Measurements from ENCODE around the gene THSD4. TPM values are rescaled to one million over a fixed set of nuclear protein-coding genes. Genes with fewer than 3 reads are reported as not detected.

THSD4 gene
- total RNA-seq, 1 donor from 2014 or later = 13.1 TPM

DNA sequence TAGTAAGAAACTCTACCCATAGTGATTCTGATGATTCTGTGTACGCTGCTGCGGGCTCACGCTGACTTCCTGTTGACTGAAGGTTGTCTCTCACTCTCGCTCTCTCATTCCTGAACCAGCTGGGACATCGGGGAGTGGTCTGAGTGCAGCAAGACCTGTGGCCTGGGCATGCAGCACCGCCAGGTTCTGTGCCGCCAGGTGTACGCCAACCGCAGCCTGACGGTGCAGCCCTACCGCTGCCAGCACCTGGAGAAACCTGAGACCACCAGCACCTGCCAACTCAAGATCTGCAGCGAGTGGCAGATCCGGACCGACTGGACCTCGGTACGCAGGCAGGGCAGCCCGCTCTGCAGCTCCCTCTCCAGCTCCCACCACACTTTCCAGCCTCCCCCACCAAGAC lies 631.4 kb downstream of the THSD4 start:
- DNase-seq (ENCODE audit: low read depth in 2 of 2) = no peak

DNA sequence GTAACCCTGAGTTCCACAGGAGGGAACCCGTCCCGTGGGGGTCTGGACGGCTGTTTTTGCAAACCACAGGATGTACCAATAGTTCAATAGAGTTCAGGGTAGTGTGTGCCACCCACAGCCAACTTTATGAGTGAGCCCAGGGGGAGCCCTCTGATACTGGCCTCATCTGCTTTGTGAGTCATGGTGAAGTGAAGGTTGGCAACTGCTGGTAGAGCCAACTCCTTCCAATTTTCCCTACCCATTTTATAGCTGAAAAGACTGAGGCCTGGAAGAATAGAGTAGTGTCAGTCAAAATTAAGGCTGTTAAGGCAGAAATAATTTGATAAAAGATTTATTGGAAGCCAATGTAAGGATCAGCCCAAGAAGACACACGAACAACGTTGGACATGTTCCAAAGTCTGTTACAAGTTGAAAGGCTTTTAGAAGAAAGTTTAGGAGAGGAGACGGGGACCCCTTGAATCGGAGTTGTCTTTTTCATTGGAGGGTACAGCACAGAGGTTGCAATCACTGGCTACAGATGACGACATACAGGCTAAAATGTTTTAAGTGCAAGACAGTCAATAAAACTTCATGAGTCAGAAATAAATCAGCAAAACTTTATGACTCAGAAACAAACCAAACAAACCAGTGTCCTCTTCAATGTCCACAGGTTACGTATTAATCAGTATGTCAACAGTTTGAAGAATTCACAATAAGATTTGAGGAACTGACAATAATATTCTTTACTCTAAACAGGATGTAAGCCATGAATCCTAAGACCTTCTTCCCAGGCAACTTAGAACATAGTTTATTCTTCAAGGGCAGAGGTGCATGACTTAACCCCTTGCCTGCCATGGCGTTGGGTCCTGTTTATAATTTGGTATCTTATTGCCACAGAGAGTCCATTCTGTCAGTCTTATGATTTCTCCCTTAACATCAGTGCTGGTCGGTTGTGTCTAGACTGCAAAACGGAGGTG lies 632.1 kb downstream of the THSD4 start:
- peak in 1 of 2 donors; percentile 79 for DNase-seq (ENCODE audit: low read depth in 2 of 2)

DNA sequence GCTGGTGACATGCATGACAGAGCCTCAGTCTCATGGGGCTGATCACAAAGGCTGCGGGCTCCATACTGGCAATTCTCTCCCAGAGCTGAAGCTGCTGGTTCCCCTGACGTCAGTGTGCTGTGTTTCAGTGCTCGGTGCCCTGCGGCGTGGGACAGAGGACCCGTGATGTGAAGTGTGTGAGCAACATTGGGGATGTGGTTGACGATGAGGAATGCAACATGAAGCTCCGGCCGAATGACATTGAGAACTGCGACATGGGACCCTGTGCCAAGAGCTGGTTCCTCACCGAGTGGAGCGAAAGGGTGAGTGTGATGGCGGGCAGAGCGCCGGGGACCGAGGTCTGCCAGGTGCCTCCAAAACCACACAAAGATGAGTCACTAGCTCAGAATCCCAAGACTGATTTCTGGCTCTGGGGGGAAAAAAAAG lies 633.0 kb downstream of the THSD4 start:
- DNase-seq (ENCODE audit: low read depth in 2 of 2) = no peak

DNA sequence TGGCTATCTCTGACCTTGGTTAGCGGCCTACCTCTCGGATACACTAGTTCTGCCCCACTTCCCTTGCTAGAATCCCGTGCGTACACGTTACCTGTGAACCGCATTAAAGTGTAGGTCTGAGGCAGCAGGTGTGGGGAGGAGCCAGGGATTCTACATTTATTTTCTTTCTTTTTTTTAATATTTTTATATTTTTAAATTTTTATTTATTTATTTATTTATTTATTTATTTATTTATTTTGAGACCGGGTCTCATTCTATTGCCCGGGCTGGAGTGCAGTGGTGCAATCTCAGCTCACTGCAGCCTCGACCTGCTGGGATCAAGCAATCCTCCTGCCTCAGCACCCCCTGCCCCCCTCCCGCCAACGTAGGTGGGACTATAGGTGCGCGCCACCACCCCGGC lies 634.2 kb downstream of the THSD4 start:
- no peak for DNase-seq (ENCODE audit: low read depth in 2 of 2)

DNA sequence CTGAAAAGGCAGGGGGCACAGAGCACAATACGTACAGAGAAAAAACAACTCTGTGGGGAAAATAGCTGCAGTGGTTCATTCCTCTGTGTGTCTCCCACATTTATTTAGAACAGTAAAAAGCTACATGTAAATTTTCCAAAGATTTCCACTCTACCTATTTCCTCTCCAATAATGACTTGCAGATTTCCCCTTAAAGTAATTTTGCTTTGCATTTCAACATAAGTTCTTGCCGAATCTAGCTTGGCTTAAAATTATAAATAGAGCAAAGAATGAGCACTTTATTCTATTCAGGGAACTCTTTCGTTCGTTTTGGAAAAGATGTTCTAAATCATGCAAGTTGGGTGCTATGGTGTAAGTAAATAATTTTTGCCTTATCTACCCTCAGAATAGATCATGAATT lies 636.9 kb downstream of the THSD4 start:
- no peak for DNase-seq (ENCODE audit: low read depth in 2 of 2)

DNA sequence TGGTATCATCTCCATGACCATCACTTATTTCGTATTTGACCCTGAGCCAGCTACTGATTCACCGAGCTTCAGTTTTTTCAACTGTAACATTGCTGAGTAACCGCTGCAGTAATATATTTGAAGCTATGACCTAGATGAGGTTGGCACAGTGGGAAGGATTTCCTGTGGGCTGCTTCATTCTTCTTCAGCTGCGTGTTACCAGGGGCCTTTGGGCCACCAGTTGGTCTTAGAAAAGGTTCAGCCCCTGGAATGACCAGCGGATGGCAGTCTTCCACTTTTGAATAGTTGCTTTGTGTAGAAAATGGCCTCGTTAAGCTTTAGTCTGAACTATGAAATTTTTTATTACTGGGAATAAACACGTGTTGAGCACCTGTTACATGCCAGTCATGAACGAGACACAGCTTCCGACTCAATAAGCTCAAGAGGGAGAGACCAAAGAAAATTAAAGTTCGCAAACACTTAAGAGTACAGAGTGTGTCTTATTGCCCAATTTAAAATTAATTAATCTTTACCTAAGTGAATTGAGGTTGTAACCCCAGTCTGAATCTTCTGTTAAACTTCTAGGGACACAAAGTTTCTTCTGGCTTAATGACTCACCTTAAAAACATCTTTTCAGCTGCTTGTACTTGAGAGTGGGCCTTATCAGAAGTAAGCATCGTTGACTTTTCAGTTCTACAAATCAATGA lies 637.5 kb downstream of the THSD4 start:
- peak; percentile 67 to 93 for DNase-seq (ENCODE audit: low read depth in 2 of 2)

DNA sequence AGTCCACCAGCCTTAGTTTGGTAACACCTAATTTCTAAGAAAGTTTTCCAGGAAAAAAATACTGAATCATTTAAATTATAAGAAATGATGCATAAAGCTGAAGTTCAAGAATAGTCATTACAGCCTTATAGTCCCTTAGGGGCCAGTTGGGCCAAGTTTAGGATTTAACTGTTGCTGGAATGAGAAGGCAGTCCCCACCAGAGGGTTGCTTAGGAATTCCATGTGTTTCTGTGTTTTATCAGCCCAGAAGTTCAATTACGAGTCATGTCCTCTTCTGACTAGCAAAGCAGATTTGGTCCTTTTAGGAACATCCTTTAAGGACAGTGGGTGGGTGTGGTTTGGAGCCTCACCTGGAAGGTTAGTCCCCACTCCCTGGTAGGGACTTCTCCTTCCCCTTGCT lies 638.1 kb downstream of the THSD4 start:
- DNase-seq (ENCODE audit: low read depth in 2 of 2) = no peak

DNA sequence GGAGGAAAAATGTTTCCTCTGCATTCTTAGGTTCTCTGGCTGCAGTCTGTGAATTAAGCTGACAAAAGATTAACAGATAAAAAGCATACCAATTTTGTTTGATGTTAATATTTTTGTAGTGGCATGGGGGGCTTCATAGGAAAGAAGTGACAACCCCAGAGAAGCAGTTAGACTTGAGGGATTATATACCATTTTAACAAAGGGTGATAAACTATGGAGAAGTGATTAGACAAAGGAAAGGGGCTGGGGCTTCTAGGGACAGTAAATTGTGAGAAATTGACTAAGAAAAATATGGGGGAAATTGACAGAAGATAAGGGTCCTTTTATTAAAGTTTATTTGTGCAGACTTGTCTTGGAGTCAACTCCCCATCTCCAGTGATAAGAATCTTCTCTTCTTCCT lies 639.4 kb downstream of the THSD4 start:
- no peak for DNase-seq (ENCODE audit: low read depth in 2 of 2)

DNA sequence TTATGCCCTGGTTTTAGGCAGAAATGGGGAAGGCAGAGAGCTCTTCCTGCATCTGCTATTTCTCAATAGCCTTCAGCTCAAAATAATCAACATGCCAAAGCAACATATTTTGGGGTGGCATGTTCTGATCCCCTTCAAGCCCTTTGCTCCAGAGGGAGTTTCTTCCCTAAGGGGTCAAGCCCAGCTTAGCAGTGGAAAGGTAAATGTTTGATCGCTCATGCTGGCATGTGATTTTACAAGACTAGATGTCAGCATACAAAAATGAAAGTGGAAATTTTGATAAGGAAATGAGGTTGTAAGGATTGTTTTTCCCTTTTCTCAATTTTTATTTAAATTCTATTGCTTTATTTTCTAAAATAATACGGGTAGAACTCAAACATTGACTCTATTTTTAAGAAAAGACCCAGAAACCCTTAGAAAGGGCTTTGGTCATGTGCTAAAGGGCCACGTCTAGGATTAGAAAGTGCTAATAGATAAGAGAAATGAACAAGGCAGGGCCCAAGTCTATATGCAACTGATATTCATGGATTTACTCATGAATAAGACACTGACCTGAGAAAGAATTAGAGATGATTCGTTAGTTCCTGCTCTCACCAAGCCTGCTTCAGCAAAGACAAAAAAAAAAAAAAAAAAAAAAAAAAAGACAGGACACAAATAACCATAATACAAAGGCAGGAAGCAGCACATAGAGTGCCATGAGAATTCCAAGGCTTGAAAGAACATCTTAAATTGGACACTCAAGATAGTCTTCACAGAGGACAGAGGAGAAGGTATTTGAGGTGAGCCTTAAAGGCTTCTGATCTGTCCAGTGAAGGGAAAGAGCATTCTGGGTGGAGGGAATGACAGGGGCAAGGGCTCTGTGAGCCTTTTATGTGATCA lies 640.1 kb downstream of the THSD4 start:
- peak in 1 of 2 donors; percentile 27 for DNase-seq (ENCODE audit: low read depth in 2 of 2)

DNA sequence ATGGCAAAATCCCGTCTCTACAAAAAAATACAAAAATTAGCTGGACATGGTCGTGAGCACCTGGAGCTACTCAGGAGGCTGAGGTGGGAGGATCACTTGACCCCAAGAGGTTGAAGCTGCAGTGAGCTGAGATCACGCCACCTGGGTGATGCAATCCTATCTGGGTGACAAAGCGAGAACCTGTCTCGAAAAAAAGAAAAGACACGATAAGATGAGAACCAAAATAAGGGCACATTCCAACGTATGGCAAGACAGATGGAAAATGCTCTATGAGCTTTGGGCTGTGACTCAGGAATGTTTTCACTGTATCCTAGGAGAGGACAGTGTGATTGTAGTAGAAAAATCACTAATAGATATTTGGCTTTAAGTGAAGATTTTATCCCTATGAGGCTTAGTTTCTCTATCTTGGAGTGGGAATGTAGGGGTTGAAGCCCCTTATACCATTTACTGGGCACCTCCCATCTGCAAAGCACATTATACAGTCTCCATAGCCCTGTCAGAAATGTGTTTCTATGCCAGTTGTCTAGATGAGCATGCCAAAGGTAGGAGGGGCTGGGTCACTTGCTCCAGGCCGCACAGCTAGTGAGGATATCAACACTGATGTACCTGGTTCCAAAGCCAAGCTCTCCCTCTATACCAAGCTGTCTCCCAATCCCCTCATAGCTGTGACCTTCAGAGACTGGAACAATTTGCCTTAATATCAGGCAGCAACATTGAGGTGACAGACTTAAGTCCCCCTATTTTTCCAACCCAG lies 641.5 kb downstream of the THSD4 start:
- no peak for DNase-seq (ENCODE audit: low read depth in 2 of 2)

DNA sequence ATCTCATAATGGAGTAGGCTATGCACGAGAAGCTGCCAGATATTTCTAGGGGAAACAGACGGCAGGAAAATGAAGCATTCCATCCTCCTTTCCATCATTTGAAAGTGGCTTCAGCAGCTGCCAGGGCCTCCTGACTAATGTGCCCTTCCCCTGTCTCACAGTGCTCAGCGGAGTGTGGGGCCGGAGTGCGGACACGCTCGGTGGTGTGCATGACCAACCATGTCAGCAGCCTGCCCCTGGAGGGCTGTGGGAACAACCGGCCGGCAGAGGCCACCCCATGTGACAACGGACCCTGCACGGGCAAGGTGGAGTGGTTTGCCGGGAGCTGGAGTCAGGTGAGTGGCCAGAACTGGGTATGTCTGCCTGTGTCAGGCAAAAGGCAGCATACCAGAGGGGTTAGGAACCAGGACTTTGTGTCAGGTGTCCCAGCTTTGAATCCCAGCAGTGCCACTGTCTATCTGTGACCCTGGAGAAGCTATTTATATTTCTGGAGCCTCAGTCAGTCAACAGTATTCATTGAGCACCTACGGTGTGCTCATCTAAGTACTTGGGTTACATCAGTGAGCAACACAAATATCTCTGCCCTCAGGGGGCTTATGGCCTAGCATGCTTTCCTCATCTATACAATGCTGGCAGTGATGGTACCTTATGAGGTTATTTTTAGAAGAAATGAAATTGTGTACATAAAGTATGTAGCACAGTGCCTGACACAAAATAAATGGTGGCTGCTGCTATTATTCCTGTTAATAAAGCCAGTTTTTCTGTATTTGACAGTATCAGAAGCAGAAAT lies 642.7 kb downstream of the THSD4 start:
- no peak for DNase-seq (ENCODE audit: low read depth in 2 of 2)

DNA sequence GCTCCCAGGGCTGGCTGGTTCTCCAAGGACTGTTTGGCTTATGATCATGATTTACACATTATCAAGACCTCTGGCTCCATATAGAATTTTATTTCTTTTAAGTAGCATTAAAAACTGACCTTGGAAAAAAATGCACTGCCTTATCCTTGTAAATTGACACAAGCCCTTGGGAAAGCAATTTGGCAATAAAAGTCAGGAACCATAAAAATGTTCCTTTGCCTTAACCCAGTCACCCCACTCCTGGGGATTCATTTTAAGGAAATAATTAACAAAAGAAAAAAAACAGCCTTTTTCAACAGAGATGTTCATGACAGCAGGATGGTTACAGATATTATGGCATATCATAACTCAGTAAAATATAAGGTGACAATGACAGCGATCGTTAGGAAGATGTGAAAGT lies 643.4 kb downstream of the THSD4 start:
- no peak for DNase-seq (ENCODE audit: low read depth in 2 of 2)

DNA sequence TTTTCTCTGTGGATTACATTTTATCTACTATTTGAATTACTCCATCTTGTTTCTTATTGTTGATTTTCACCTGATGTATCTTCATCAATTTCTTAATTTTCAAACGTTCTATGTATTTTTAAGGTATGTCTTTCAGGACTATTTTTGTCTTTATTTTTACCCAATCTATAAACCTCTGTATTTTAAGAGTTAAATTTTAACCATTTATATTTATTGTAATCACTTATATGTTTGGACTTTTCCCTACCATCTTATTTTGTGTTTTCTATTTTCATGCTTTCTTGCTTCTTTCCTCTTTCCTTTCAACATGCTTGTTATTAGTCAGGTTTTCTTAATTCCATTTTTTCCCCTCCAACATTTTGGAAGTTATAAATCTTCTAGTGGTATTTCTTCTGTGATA lies 645.6 kb downstream of the THSD4 start:
- DNase-seq (ENCODE audit: low read depth in 2 of 2) = no peak

DNA sequence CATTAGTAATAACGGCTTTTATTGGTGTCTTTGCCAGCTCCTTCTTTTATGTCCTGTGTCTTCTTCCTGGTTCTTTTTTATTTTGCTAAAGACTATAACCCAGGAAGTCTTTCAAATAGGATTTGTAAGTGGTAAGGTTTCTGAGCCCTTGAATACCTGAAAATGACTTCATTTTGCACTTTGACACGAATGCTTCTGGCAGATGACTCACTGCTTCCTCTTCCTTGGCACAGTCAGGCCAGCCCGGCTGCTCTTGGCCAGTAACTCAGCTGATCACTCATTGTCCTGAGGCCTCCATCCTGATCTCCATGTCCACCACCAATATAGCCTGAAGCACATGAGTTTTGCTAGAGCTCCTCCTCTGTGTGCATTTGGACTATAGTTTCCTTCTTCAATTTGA lies 646.4 kb downstream of the THSD4 start:
- peak; percentile 77 to 95 for DNase-seq (ENCODE audit: low read depth in 2 of 2)

DNA sequence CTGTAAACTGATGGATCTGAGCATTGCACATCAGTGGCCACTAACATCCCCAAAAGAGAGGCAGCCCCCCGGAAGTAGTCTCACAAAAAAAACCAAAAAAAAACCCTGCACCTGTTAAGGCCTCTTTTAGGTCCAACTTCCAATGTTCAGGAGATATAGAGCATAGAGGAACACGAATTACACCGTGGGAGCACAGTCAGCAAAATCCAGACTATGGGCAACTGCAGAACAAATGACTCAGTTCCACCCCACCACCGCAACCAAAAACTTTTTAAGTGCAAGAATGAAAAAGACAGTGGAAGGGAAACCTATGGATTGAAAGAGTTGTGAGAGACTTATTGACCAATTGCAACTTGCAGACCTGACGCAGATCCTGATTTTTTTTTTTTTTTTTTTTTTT lies 652.9 kb downstream of the THSD4 start:
- no peak for DNase-seq (ENCODE audit: low read depth in 2 of 2)

DNA sequence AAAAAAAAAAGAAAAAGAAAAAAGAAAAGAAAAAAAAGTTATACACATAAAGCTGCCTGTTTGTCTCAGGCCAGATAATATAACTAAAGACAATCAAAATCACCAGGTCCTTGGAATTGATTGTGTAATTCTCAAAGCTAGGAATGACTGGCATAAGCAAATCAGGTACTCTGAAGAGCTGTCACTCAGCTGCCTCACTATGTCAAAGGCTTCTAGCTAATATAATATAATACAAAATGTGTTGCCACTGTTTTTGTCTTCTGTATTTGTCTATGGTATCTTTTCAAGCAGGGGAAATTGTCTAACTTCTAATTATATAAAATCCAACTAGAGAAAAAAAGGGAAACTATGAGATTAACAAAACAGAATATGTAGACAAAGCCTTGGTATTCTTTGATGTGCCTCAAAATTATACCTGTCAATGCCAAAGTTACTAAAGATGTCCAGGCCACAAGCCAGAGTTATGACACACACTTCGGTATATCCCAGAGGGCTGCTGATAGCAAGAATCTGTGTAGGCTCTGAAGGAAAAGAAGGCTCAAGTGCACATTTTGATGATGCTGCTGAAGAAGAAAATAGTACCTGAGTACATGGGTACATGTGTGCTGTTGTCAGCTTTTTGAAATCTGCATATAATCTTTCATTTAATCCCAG lies 658.1 kb downstream of the THSD4 start:
- DNase-seq (ENCODE audit: low read depth in 2 of 2) = no peak

DNA sequence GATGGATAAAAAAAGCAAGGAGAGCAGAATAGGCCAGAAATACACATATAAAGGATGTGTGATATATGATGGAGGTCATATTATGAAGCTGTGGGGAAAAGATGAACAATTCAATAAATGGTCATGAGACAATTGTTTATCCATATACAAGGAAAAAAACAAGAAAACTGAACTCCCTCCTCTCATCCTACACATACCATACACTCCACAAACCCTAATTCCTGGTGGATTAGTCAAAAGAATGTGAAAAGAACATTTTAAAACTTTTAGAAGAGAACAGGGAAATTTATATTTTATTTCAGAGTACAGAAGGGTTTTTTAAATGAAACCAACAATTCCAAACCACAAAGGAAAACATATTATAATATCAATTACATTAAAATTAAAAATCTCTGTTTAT lies 660.6 kb downstream of the THSD4 start:
- DNase-seq (ENCODE audit: low read depth in 2 of 2) = no peak

DNA sequence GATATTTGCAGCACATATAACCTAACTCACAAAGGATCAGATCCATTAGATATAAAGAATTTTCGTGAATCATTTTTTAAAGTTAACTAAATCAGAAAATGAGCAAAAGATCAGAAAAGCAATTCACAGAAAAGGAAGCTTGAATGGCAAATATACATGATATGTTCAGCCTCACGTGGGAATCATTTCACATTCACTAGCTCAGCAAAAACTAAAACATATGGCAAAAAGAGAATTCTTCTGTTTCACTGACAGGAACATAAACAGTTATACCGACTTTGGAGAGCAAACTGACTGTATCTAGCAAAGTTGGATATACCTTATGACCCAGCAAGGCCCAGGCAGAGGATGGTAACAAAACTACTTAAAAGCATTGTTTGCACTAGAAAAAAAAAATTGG lies 661.0 kb downstream of the THSD4 start:
- DNase-seq (ENCODE audit: low read depth in 2 of 2) = no peak

DNA sequence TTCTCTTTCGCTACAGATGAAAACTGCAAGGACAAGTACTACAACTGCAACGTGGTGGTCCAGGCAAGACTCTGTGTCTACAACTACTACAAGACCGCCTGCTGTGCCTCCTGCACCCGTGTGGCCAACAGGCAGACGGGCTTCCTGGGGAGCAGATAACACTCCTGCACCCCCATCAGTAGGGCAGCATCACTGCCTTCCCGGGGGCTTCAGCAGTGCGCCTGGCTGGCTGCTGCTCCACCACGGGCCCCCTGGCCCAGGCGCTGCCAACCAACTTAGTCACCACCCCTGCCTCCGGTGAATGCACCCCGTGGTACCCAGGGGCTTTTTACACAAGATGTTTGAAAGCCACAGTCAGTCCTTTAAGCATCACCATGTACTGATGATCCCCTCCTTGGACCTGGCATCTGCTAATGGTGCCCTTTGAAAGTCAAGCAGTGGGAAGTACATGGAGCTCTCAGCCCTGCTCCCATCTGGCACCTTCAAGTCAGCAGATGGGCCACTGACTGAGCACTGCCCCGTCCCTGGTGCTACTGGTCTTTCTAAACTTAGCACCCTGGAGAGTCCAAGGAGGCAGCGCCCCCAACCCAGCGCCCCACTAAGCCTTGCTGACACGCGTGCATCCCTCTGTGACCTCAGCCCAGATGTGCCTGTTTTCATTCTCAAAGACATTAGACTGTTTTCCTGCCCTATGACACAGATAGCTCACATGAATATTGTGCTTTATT lies 662.1 kb downstream of the THSD4 start:
- DNase-seq (ENCODE audit: low read depth in 2 of 2) = no peak
